ENCODE results near the gene ANKRD9.

ANKRD9 gene

GRCh38 chr14:102496958-102497744 lies 12.4 kb downstream of the ANKRD9 start:
- ChIA-PET CTCF (no interaction called here), POLR2A (no interaction called here)
- TF ChIP-seq CTCF (IDR thresholded peaks at IDR 0.05; ENCODE audit: control extremely low read depth, extremely low read depth, low read depth, missing control alignments) = no peak
- DNase-seq (ENCODE audit: extremely low spot score) = no peak

DNA sequence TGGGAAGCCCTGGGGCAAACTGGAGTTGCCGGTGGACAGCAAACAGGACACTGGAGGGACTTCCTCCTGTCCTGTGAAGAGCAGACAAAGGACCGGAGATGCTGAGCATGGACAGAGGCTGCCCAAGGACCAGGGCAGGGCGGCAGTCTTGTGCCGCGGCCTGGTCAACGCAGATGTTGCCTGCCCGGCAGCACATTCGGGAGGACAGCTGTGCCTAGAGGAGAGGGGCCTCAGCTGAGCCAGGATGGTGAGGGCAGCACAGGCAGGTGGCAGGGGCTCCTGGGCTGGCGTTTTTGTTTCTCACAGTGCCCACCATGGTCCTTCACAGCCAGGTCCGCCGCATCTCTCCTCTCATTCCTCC lies 13.3 kb downstream of the ANKRD9 start:
- TF ChIP-seq CTCF (IDR thresholded peaks at IDR 0.05; ENCODE audit: control extremely low read depth, extremely low read depth, low read depth, missing control alignments) = no peak
- no peak for DNase-seq (ENCODE audit: extremely low spot score)
- CTCF ChIA-PET = no interaction called here
- POLR2A ChIA-PET = no interaction called here

DNA sequence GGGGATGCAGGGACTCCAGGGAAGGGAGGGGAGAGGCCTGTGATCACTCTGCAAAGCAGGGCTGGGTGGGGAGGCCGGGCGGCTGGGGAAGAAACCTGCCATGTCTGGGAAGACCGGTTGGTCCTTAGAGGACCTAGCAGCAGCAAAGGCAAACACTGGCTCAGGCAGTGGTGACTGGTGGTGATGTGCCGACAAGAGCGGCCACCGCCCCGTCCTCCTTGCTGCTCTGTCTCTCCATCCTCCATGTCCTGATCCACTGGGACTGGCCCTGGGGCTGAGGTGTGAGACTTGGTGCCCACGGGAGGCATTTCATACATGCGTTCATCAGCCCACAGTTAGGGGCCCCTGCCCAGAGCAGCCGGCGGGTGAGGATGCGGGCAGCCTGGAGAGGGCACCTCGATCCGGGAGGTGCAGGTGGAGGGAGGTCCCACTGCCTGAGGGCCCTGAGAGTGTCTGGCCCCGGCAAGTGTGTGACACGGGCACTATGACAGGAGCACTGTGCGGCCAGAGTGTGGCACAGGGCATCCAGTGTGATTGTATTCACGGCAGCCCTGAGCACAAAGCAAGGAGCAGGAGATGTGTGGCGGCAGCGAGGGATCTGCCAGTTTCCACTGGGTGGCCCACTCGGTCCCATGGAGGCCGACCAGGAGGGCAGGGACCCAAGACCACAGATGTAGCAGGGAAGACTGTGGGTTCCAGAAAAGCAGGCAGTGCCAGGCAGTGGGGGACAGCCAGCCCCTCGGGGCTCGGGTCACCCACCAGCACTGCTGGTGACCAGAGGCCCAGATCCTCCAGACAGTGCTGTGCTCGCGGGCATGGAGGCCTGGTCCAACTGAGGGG lies 13.9 kb downstream of the ANKRD9 start:
- CTCF ChIA-PET = no interaction called here
- TF ChIP-seq CTCF (IDR thresholded peaks at IDR 0.05; ENCODE audit: control extremely low read depth, extremely low read depth, low read depth, missing control alignments) = no peak
- POLR2A ChIA-PET = no interaction called here

DNA sequence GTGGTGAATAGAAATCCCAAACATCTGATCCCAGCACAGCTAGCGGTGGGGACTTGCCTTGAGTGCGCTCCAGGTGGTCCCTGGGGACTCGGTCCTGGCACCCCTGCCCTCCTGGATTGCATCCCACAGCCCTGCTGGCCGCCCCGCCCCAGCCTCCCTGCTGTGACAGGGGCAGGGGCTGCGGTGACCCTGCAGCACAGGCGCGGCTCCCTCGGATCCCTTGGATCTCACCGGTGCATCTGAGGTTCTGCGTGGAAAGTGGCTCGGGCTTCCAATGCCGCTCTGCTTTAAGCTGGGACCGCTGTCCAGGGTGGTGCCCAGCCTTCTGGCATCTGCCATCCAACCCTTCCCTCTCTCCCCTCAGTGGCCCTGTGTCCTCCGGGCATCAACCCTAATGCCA lies 16.0 kb downstream of the ANKRD9 start:
- ChIA-PET CTCF (interaction anchor here (1.9 kb wide), 1 partner anchor 17 kb away, joined by 5 read pairs; no protein-coding TSS in a partner anchor), POLR2A (no interaction called here)
- DNase-seq (ENCODE audit: extremely low spot score) = no peak
- no peak for TF ChIP-seq CTCF (IDR thresholded peaks at IDR 0.05; ENCODE audit: control extremely low read depth, extremely low read depth, low read depth, missing control alignments)

More for the DNA sequence above, 13.9 kb downstream of the ANKRD9 start:
- no peak for DNase-seq (ENCODE audit: extremely low spot score)

DNA sequence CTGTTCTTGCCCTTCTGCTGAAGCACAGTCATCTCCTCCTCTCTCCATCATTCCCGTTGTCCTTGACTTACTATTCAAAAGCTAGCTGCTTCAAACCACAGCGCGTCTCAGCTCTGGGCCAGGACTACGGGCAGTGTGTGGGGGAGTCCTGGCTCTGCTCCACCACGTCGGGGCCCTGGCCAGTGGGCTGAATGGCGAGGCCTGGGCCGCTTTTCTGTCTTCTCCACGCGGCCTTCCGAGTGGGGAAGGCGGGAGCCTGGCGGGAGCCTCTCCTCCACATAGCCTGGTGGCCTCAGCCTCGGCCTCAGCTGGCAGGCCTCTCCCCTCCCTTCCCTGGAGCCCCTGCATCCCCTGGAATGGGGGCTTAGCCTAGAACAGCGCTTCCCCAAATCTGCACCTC lies 16.5 kb downstream of the ANKRD9 start:
- DNase-seq (ENCODE audit: extremely low spot score) = no peak
- ChIA-PET POLR2A (no interaction called here), CTCF (interaction anchor here (1.0 to 1.9 kb wide), 2 partner anchors 9 to 16 kb away, joined by 4 to 5 read pairs; no protein-coding TSS in a partner anchor)
- TF ChIP-seq CTCF (IDR thresholded peaks at IDR 0.05; ENCODE audit: control extremely low read depth, extremely low read depth, low read depth, missing control alignments) = no peak

DNA sequence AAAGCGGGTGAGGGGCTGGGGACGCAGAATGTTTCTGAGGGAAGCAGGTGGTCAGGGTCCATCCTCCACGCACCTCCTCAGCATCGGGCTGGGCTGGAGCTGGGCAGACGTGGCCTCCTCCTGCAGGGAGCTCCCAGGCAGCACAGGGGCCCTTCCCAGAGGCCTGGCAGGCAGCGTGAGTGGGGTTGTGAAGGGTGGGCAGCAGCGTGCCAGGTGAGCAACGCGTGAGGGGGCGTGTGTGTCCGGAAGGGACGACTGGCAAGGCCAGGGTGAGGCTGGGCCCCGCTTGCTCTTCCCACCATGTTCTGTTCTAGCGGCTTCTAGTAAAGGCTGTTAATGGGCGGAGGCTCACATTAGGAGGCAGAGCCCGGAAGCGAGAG lies 17.1 kb downstream of the ANKRD9 start:
- POLR2A ChIA-PET = no interaction called here
- no peak for TF ChIP-seq CTCF (IDR thresholded peaks at IDR 0.05; ENCODE audit: control extremely low read depth, extremely low read depth, low read depth, missing control alignments)
- no peak for DNase-seq (ENCODE audit: extremely low spot score)
- CTCF ChIA-PET = interaction anchor here (1.0 kb wide), 1 partner anchor 10 kb away, joined by 4 read pairs; no protein-coding TSS in a partner anchor

Measured in GM10248 (cell line).